ENCODE results near the gene SFRP2. TPM values are rescaled to one million over a fixed set of nuclear protein-coding genes. Genes with fewer than 3 reads are reported as not detected.

SFRP2 gene
- total RNA-seq, 1 donor from 2014 or later = not detected

Other genes with a start within 250 kb of the SFRP2 start
- gene TLR2, start 104.8 kb downstream of the SFRP2 start, total RNA-seq = 0.44 and 1.2 TPM in 2 replicates
- gene RNF175, start 29.1 kb downstream of the SFRP2 start, total RNA-seq = under 0.01 and 0.20 TPM in 2 replicates

All from lung microvascular endothelial cell (primary cell).